Measurements from ENCODE around the gene DNM3. TPM values are rescaled to one million over a fixed set of nuclear protein-coding genes. Genes with fewer than 3 reads are reported as not detected.
A peak's percentile ranks its signal among the peaks of the same experiment; 100 is the strongest.

DNM3 gene
- total RNA-seq, 1 experiment from 2014 or later = 1.2 TPM

DNA sequence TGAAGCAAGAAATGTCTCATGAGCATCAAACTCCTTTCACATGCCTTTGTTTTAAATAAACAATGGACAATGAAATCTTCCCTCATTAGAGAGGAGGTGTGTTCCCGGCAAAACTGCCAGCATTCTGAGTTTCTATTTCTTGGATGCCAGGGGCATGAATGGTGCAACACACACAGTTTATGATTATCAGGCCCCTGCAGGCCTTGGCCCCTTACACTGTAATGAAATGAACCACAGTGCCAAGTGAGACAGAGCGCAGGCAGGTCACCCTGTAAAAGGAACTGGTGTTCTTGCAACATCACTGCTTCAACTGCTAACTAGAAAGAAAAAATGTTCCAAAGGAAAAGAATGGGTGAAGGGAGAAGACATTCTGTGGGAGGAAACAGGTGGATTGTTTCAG, 606.3 kb downstream of the DNM3 start:
- TF ChIP-seq, protein P1, sequence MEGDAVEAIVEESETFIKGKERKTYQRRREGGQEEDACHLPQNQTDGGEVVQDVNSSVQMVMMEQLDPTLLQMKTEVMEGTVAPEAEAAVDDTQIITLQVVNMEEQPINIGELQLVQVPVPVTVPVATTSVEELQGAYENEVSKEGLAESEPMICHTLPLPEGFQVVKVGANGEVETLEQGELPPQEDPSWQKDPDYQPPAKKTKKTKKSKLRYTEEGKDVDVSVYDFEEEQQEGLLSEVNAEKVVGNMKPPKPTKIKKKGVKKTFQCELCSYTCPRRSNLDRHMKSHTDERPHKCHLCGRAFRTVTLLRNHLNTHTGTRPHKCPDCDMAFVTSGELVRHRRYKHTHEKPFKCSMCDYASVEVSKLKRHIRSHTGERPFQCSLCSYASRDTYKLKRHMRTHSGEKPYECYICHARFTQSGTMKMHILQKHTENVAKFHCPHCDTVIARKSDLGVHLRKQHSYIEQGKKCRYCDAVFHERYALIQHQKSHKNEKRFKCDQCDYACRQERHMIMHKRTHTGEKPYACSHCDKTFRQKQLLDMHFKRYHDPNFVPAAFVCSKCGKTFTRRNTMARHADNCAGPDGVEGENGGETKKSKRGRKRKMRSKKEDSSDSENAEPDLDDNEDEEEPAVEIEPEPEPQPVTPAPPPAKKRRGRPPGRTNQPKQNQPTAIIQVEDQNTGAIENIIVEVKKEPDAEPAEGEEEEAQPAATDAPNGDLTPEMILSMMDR (IDR thresholded peaks at IDR 0.05; ENCODE audit: unreplicated experiment) = no peak
- Mint-ChIP-seq H3K4me3 (ENCODE audit: low read depth, unreplicated experiment) (no peak overlapping the region), H3K36me3 (ENCODE audit: insufficient read depth, unreplicated experiment) (peaks cover 20% of the 10 kb centered on the region), H3K27ac (ENCODE audit: unreplicated experiment) (no peak overlapping the region), H3K4me1 (ENCODE audit: low read depth, unreplicated experiment) (peaks cover 60% of the 10 kb centered on the region), H3K27me3 (ENCODE audit: unreplicated experiment) (no peaks in the 10 kb centered on the region), H3K9me3 (ENCODE audit: low read depth, unreplicated experiment) (no peaks in the 10 kb centered on the region)
- CTCF ChIA-PET = no interaction called here
- no TSS peak for BruUV-seq (replicated peaks)
- DNase-seq = peak; percentile 51
- intact Hi-C loops (cut with micrococcal nuclease; ENCODE audit: unreplicated experiment) = no loop called here

DNA sequence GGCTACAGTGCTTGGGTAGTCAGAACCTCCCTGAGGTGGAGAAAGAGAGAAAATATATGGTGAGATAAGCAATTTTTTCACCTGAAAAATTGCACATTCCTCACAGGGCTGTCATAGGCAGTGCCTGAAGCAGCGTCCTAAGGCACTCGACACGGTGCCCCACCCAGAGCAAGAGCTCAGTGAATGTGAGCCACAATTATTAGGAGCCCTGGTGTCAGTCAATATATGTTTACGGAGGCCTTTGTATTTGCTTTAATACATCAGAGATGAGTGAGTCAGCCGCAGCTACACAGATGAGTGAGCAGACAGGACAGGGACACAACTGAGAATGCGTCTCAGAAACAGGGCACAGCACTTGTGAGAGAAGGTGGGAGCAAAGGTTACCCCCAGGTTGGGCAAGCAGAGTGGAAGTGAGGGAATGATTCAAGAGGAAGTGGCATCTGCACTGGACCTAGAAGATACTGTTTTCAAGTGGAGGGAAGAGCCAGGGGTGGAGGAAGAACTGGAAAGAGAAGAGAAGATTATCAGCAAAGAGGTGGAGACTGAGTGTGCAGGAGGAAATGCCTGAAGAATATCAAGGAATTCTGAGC, 607.8 kb downstream of the DNM3 start:
- intact Hi-C loops (cut with micrococcal nuclease; ENCODE audit: unreplicated experiment) = loop anchor here (1.0 kb wide), 1 partner anchor 269 kb away; no protein-coding TSS in a partner anchor
- BruUV-seq (replicated peaks) = no TSS peak
- peaks cover 10% of the 10 kb centered on the region for H3K36me3 Mint-ChIP-seq (ENCODE audit: insufficient read depth, unreplicated experiment)
- H3K27ac Mint-ChIP-seq (ENCODE audit: unreplicated experiment) = peak overlapping the region; percentile 63
- no peaks in the 10 kb centered on the region for H3K9me3 Mint-ChIP-seq (ENCODE audit: low read depth, unreplicated experiment)
- DNase-seq = peak; percentile 56
- TF ChIP-seq, protein P1 (IDR thresholded peaks at IDR 0.05; ENCODE audit: unreplicated experiment) = no peak
- peak overlapping the region; percentile 25 for H3K4me3 Mint-ChIP-seq (ENCODE audit: low read depth, unreplicated experiment)
- CTCF ChIA-PET = interaction anchor here (0.7 to 3.0 kb wide), 9 partner anchors 17 to 447 kb away, joined by 3 to 31 read pairs (median 3); partner anchors contain the start of gene SUCO
- peaks cover 70% of the 10 kb centered on the region for H3K4me1 Mint-ChIP-seq (ENCODE audit: low read depth, unreplicated experiment)
- no peaks in the 10 kb centered on the region for H3K27me3 Mint-ChIP-seq (ENCODE audit: unreplicated experiment)

DNA sequence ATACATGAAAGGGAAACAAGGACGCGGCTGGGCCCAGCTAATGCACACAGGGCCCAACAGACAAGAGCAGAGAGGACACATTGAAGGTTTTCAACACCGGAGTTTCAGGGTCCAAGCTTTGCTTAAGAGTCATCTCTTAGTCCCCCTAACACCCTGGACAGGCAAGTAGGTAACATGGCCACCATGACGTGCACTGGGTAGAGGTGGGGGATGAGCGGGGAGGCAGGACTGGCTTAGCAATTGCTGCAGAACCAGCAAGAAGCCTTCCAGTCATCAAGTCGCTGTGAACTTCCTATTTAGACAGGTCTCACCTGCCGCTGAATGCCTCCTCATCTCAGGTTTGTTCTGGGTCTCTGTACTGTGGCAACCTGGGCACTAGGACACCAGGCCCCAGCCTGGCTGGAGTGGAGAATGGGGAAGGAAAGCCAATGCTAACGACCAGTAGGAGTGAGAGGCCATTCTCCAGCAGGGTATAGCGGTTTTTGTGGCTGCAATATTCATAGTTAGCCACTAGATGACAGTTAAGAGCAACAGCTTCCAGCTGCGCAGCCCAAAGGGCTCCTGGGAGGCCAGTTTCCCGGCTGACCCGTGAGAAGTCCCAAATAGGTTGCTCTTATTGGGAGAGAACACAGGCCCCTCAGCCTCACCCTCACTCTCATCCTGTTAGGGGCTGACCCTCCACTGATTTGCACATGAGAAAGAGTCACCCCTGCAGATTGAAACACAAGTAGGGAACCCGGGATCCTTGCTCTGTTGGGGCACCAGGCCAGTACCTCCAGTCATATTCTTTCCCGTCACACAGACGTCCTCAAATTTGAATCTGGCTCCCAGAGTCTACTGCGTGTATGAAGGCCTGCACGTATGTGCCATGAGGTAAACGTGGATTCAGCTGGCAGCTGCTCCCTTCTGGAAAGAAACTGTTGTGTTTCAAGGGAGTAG, 608.6 kb downstream of the DNM3 start:
- peaks cover 9% of the 10 kb centered on the region for H3K36me3 Mint-ChIP-seq (ENCODE audit: insufficient read depth, unreplicated experiment)
- no peaks in the 10 kb centered on the region for H3K9me3 Mint-ChIP-seq (ENCODE audit: low read depth, unreplicated experiment)
- TF ChIP-seq, protein P1 (IDR thresholded peaks at IDR 0.05; ENCODE audit: unreplicated experiment) = peak; percentile 93
- peak overlapping the region; percentile 63 for H3K27ac Mint-ChIP-seq (ENCODE audit: unreplicated experiment)
- intact Hi-C loops (cut with micrococcal nuclease; ENCODE audit: unreplicated experiment) = loop anchor here (1.0 to 5.0 kb wide), 5 partner anchors 47 to 268 kb away; no protein-coding TSS in a partner anchor
- BruUV-seq (replicated peaks) = no TSS peak
- DNase-seq = peak; percentile 75
- no peaks in the 10 kb centered on the region for H3K27me3 Mint-ChIP-seq (ENCODE audit: unreplicated experiment)
- CTCF ChIA-PET = interaction anchor here (0.8 to 3.0 kb wide), 13 partner anchors 10 to 447 kb away, joined by 3 to 31 read pairs (median 3); partner anchors contain the start of gene SUCO
- H3K4me3 Mint-ChIP-seq (ENCODE audit: low read depth, unreplicated experiment) = peak overlapping the region; percentile 51
- peaks cover 72% of the 10 kb centered on the region for H3K4me1 Mint-ChIP-seq (ENCODE audit: low read depth, unreplicated experiment)

- no peaks in the 10 kb centered on the region for H3K27me3 Mint-ChIP-seq (ENCODE audit: unreplicated experiment)
- no peaks in the 10 kb centered on the region for H3K9me3 Mint-ChIP-seq (ENCODE audit: low read depth, unreplicated experiment)
- intact Hi-C loops (cut with micrococcal nuclease; ENCODE audit: unreplicated experiment) = loop anchor here (1.0 to 5.0 kb wide), 4 partner anchors 47 to 157 kb away; no protein-coding TSS in a partner anchor
- CTCF ChIA-PET = interaction anchor here (0.6 to 3.0 kb wide), 14 partner anchors 10 to 448 kb away, joined by 3 to 31 read pairs (median 4); partner anchors contain the start of gene SUCO
- peak overlapping the region; percentile 63 for H3K27ac Mint-ChIP-seq (ENCODE audit: unreplicated experiment)
- peak overlapping the region; percentile 51 for H3K4me3 Mint-ChIP-seq (ENCODE audit: low read depth, unreplicated experiment)
- peaks cover 75% of the 10 kb centered on the region for H3K4me1 Mint-ChIP-seq (ENCODE audit: low read depth, unreplicated experiment)
- peak; percentile 30 for DNase-seq
- peaks cover 9% of the 10 kb centered on the region for H3K36me3 Mint-ChIP-seq (ENCODE audit: insufficient read depth, unreplicated experiment)
- TF ChIP-seq, protein P1 (IDR thresholded peaks at IDR 0.05; ENCODE audit: unreplicated experiment) = no peak
- BruUV-seq (replicated peaks) = no TSS peak
These were observed 609.2 kb downstream of the DNM3 start for GRCh38 chr1:172450524-172450885.
